ENCODE data around the gene ACSL1.

Gene ACSL1

DNA sequence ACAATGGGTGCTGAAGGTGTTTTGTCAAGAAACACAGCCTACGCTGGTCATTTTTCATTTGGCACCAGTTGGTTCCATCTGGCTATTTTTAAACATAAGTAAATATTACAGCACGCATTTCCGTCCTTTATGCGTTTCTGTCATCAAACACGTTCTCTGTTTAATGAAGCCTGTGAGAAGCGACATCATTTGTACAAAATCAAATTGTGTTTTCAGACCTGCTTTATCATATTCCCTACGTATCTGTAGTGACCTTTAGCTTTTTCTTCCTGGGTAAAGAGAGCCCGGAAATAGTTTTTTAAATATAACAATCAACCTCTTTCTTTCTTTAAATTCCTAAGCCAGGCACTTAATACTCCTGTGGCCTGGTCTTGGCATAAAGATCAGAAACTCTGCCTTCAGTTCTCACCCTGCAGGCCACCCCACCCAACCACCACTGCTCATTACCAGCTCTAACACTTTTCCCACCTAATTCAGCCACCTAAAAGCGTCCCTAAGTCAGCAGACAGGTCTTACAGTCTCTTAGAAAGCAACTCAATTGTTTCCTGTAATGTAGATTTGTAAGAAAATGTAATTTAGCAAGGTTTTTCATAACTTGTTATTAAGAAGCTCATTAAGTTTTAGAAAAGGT, 30.4 kb downstream of the ACSL1 start:
- TF ChIP-seq GATA3 (IDR thresholded peaks at IDR 0.05; ENCODE audit: low read depth, low read length) (no peak), GATA2 (IDR thresholded peaks at IDR 0.05; ENCODE audit: low read depth, low read length) (no peak)

DNA sequence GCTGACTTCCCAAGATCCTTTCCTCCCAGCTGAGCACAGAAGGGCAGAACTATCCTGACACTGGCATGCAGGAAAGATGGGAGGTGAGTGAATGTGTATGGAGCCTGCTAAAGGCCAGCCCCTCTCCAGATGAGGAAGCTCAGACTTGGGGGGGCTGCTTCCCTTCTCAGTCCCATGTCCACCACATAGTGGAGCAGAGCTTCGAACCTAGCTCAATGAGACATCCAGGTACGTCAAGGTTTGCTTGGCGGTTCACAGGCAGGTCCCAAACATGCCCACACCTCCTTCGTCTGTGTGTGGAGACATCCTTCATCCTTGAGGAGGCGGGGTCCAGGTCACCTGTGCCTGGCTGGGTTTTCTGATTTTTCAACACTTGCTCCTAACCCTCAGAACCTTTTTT, 31.3 kb downstream of the ACSL1 start:
- TF ChIP-seq GATA3 (IDR thresholded peaks at IDR 0.05; ENCODE audit: low read depth, low read length): no peak
- no peak for TF ChIP-seq GATA2 (IDR thresholded peaks at IDR 0.05; ENCODE audit: low read depth, low read length)

DNA sequence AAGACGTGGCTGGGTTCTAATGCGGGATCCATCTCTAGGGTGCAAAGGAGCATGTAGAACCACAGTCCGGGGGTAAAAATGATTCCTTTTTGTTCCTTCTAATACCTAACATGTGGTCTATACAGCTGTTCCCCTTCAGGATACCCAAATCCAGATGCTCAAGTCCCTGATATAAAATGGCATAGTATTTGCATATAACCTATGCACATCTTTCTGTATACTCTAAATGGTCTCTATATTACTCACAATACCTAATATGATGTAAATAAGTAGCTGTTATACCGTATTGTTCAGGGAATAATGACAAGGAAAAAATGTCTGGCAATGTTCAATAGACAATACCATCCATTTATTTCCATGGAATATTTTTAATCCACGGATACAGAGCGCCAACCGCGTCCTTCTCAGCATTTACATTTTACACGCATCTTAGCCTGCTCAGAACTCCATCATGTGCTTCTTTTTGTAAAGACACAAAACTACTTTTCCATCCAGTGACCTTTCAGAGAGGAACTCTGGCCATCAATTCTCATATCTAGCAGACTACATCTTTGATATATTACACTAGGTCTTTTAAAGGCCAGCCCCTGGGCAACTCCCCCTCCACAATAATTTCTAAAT, 31.9 kb downstream of the ACSL1 start:
- TF ChIP-seq GATA2 (IDR thresholded peaks at IDR 0.05; ENCODE audit: low read depth, low read length) (no peak), GATA3 (IDR thresholded peaks at IDR 0.05; ENCODE audit: low read depth, low read length) (no peak)

DNA sequence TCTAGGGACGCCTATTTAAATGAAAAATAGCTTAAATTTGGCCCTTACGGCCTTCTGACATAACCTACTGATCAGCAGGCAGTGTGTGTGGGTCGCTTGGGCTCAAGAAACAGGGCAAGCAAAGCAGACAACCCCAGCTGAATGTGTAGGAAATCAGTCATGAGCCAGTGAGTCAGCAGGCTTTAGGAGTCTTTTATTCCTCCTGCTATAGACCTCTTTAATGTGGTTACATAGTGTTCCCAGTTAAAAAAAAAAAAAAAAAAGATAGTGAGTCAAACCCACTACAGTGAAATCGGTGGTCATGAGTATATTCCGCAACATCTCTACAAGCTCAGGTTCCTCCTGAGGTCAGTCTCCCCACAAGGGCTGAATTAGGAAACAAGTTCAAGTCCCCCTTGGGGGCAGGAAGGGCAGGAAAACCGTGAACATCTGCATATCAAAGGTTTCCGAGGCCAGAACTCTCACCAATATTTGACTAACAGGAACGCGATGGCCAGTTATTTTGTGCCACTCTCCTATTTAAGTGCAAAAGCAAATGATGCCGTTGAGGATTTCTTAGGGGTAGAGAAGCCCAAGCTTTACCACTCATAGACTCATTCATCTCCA, 32.7 kb downstream of the ACSL1 start:
- TF ChIP-seq GATA3 (IDR thresholded peaks at IDR 0.05; ENCODE audit: low read depth, low read length): no peak
- no peak for TF ChIP-seq GATA2 (IDR thresholded peaks at IDR 0.05; ENCODE audit: low read depth, low read length)

DNA sequence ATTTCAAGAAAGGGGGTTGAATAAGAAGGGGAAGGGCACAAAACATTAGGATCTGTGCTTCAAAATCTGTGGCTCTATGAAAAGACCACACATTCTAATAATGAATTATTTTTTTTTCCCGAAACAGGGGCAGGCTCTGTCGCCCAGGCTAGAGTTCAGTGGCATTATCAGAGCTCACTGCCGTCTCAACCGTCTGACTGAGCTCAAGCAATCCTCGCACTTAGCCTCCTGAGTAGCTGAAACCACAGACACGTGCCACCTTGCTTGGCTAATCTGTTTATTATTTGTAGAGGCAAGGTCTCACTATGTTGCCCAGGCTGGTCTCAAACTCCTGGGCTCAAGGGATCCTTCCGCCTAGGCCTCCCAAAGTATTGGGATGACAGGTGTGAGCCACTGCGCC, 33.4 kb downstream of the ACSL1 start:
- no peak for TF ChIP-seq GATA2 (IDR thresholded peaks at IDR 0.05; ENCODE audit: low read depth, low read length)
- no peak for TF ChIP-seq GATA3 (IDR thresholded peaks at IDR 0.05; ENCODE audit: low read depth, low read length)

DNA sequence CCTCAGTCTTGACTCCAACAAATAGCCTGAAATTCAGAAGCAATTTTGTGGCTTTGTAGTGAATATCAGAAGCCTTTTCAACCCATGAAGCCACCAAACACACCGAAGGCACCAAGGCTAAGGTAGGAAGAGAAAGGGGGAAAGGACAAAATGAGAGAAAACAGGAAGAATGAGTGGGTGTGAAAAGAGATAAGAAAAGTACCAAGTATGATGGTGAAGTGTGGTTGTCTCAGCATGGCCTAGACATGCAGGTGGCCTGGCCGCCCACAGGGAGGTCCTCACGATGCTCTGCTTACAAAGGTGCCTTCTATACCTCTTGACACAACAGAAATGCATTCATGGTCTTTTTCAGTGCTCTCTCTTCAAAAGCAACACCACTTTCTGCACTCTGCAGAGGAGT, 34.9 kb downstream of the ACSL1 start:
- TF ChIP-seq GATA3 (IDR thresholded peaks at IDR 0.05; ENCODE audit: low read depth, low read length): no peak
- no peak for TF ChIP-seq GATA2 (IDR thresholded peaks at IDR 0.05; ENCODE audit: low read depth, low read length)

DNA sequence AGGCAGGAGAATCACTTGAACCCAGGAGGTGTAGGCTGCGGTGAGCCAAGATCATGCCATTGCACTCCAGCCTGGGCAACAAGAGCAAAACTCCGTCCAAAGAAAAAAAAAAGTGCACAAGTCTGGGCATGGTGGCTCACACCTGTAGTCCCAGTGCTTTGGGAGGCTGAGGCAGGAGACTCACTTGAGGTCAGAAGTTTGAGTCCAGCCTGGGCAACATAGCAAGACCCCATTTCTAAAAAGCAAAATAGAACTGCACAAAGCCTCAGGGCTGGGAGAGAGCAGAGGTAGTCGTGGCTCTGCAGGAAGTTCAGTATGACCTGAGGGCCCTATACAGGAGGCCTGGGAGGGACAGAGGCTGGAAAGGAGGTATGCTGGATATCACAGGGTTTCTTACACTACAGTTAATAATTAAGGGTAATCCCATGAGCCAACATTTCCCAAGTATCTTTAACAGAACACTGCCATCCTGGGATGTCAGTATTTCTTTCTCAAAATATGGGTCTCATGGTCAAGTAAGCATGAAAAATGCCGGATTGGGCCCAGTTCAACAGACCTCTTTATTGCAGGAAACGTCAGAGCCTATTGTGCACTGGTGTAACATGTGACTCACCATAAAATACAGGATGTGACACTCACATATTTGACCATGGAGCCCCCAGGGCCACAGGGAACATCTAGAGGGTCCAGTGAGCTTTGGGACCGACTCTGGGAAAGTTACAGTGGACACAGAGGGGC, 37.8 kb downstream of the ACSL1 start:
- TF ChIP-seq GATA3 (IDR thresholded peaks at IDR 0.05; ENCODE audit: low read depth, low read length) (no peak), GATA2 (IDR thresholded peaks at IDR 0.05; ENCODE audit: low read depth, low read length) (no peak)

DNA sequence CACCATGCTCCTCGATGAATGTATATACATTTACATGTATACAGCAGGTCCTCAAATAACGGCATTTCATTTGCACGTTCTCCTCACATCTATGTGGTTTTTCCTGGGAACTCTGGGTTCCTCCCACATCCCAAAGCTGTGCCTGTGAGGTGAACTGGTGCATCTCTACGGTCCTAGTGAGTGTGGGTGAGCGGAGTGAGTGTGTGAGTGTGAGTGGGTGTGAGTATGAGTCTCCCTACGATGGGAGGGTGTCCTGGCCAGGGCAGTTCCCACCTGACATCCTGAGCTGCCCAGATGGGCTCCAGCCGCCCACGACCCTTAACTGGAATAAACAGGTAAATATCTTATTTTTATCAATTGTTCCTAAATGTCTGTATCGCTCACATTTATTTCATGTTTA, 40.0 kb downstream of the ACSL1 start:
- TF ChIP-seq GATA3 (IDR thresholded peaks at IDR 0.05; ENCODE audit: low read depth, low read length): no peak
- no peak for TF ChIP-seq GATA2 (IDR thresholded peaks at IDR 0.05; ENCODE audit: low read depth, low read length)

DNA sequence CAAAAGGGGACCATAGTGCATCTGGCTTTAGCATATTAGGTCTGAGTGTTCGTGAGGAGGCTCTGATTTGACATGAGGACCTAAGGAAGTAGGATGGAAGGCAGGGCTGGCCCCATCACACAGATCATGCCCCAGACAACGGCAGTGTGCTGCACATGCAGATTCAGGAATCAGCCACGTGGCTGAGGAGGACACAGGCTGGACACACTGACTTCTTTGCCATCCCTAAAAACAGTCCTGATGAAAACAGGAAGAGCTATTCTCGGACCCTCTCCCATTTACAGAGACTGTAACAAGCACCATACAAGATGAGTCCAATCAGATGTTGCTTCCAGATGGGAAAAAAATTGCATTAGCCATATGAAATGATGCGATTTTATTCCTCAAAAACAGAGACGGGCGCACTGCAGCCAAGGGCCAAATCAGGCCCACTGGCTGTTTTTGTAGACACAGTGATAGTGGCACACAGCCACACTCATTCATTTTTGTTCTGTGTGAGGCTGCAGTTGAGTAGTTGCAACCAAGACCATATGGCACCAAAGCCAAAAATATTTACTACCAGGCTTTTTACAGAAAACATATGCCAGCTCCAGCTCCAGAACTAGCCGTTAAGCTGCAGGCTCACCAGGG, 41.0 kb downstream of the ACSL1 start:
- TF ChIP-seq GATA2 (IDR thresholded peaks at IDR 0.05; ENCODE audit: low read depth, low read length) (peak; percentile 43; the same call in 1 of the 2 replicates), GATA3 (IDR thresholded peaks at IDR 0.05; ENCODE audit: low read depth, low read length) (no peak)

DNA sequence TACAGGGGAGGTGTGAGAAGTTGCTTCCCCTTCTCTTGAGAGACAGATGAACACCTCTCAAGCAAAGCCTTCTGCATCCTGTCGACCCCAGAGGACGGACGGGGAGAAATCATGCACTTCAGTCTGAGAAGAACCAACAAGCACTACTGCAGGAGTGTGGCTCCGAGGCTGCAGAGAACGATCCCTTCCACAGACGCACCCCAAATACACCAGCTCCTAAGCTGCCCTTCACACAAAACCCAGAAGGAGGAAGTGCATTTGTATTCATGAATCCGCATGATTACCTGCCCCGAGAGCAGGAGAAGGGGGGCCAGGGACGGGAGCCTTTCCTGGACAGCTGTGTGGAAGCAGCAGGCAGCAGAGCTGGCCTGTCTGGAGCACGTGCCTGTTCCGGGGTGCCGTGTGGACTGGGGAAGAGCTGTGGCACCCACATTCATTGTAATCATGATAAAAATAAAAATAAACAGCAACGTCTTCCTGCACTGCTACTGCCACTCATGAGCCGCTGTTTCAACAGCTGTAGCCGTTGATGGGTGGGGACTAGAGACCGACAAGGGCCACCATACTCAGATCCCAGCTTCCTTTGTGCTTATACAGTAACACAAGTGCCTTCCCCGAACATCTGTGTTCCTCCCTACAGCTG, 42.9 kb downstream of the ACSL1 start:
- TF ChIP-seq GATA2 (IDR thresholded peaks at IDR 0.05; ENCODE audit: low read depth, low read length) (no peak), GATA3 (IDR thresholded peaks at IDR 0.05; ENCODE audit: low read depth, low read length) (no peak)

DNA sequence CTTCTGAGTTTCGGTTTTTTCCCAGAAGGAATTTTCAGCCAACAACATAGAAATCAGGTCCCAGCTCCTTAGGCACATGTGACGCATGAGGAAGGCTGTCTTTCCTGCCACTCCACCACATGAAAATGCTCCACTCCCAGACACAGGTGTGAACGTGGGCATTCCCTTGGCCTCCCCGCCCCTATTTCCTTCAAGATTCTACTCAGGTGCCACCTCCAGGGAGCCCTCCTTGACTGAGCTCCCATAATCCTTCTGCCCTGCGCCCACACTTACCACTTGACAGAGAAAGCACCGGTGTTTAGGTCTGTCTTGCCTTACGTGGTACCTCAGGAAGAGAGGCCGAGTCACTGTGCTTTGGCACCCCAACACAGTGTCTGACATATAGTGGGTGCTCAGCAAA, 47.4 kb downstream of the ACSL1 start:
- TF ChIP-seq GATA3 (IDR thresholded peaks at IDR 0.05; ENCODE audit: low read depth, low read length): no peak

DNA sequence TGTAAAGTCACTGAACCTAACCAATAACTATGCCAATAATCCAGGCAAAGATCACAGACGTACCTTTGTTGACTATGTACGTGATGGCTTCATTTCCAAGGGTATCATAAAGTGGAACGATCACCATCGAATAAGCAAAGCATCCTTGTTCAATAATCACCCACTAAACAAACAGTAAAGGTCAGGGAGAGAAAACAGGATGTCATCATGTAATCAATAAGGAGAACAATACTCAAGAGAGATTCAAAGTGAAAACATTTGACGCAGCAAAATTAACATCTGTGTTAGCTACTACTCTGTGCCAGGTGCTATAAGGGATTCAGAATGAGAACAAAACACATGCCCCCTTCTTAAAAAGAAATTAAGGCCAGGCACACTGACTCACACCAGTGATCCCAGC, 48.9 kb downstream of the ACSL1 start:
- TF ChIP-seq GATA2 (IDR thresholded peaks at IDR 0.05; ENCODE audit: low read depth, low read length): no peak

DNA sequence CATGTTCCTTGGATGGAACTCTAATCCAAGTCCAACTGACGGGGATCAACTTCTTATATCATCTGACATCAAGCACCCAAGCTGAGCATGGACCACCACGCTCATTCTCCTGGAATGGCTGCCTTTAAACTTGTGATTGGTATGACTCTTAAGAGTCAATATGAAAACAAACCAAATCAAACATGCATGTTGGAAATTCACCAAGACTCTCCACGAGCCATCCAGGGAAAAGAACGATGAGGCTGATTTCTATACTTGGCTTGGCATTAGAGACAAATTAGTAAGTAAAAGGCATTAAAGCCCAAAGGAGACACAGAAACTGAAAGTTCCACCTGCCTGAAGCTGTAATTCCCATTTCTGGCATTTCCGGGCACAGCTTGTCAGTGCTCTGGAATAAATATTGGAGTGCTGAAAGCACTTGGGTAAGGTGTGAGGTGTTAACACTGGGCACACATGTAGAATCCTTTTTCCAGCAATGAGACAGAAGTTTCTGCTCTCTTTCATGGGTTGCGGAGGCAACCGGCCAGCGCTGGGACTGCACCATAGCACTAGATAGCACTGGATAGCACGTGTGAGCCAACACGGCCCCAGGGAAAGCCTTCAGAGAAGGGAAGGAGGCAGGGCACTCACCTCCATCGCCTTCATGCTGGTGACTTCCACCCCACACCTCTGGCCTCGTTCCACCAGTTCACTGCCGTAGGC, 49.8 kb downstream of the ACSL1 start:
- TF ChIP-seq GATA2 (IDR thresholded peaks at IDR 0.05; ENCODE audit: low read depth, low read length) (no peak), GATA3 (IDR thresholded peaks at IDR 0.05; ENCODE audit: low read depth, low read length) (no peak)
